HG03064 (cell line): Measurements from ENCODE around the gene KLF15.

Experiments used
- ATAC-seq: cut with Tn5 transposase; IDR thresholded peaks from one replicate; pipeline ENCODE4 v1.9.1; 2021; ENCODE audit warnings: low read depth; ENCODE audit not compliant: unreplicated experiment

The KLF15 gene

DNA sequence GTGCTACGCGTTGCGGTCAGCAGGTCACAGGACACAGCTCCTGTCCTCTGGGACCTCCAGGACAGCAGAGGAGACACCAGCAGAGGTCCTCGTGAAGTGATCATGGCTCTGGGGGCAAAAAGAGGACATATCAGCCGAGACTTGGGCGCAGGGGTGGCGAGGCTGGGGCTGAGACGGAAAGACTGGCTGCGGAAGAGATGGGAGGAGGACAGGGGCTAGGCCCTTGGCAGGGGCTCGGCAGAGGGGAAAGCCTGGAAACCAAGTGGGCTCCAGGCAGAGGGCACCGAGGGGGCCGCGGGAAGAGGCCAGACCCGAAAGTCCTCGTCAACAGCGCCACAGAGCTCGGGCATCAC is 32.6 kb upstream of the KLF15 start:
- ATAC-seq: no peak

DNA sequence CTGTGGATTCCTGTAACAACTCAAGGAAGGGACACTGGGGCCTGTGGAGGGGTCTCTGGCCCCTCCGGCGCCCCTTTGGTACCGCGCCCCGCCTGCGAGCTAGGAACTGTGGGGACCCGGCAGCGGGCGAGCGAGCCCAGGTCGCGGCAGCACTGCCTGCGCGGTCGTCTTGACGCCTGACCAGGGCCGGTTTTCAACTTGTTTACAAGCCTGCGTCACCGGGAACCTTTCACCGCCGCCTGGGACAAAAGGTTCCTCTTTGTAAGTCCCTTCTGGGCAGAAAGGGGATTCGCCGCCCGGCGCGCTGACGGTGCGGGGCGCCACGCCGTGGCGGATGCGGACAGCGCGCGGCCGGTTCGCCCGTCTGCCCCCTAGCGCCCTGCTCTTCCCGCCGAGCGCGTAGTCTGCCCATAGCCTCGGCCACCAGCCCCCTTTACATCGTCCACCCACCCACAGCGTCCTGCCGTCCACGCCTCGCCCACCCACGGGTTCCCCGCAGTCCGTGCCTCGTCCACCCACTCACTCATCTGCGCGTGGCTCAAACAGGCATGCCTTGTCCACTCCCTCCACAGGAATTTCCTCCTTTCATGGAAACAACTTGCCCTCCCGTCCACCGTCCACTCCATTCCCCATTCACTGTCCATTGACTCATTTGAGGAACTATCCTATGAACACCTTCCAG is 32.0 kb upstream of the KLF15 start:
- no peak for ATAC-seq

DNA sequence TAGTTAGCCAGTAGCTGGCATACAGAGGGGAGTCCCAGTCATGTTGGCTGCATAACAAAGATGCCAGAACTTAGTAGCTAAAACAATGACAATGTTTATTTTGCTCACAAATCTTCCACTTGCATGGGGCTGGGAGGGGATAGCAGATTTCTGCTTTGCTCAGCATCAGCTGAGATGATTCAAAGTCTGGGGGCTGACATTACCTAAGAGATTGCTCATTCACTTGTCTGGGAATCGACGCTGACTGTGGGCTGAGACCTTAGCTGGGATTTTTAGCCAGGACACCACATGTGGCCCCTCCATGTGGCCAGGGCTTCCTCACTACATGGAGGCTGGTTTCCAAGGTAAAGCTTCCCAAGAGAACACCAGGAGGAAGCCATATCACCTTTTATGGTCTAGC is 24.8 kb upstream of the KLF15 start:
- no peak for ATAC-seq

DNA sequence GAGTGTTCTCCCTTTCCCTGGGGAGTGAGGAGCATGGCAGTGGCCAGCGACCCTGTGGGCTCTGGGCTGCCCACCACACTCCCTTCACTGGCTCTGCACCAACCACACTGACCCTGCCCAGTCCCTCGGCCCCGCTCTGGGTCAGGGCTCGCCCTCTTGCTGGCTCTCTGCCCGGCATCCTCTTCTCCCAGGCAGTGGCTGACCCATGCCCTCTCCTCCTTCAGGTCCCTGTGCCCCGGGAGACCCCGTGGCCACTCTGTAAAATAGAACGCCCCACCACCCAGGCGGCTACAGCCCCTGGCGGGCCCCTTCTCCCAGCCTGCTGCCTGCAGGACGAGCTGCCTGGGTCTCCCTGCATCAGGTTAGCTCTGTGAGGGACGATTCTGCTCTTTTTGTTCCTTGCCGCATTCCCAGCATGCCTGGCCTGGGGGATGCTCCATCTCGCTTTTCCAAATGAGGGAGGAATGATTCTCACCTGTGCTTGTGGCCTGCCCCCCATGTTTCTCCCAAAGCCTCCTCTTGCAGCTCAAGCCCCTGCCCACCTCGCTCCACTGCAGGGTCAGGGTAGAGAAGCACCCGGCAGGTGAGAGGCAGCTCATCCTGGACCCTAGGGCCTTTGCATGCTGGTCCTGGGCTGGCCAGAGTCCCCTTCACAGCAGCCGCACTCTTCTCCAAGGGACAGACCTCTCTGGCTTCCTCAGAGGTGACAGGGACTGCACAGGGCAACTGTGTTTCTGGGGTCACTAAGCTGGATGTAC is 23.0 kb upstream of the KLF15 start:
- no peak for ATAC-seq

DNA sequence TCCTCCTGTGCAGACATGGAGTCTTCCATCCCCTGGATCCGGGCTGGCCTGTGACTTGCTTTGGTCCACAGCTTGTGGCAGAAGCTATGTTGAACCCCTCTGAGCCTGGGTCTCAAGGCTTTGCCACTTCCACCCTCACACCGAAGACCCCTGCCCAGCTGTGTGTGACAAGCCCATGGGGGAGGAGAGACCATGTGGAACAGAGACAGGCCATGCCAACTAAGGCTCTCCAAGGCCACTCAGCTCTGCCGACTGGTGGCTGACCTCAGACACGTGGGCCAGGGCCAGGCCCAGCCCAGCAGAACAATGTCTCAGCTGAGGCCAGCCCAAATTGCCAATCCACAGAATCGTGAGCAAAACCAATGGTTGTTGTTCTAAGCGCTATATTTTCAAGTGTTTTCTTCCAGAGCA is 21.1 kb upstream of the KLF15 start:
- ATAC-seq: no peak

DNA sequence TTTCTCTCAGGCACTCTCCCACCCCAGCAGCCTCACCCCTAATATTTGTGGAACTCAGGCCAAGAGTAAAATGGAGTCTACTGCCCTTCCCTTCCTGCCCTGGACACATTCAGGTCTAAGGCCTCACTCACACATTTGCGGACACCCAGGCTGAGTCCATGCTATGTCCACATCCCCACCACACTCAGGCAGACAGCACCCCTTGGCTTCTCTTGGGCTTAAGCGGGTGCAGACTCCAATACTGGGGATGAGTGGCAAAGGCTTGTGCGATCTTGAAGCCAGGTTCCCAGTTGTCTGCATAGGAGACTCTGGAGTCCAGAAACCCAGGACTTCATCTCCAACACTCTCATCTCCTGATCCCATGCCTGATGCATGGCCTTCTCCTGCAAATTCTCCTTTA is 20.0 kb upstream of the KLF15 start:
- ATAC-seq: no peak

DNA sequence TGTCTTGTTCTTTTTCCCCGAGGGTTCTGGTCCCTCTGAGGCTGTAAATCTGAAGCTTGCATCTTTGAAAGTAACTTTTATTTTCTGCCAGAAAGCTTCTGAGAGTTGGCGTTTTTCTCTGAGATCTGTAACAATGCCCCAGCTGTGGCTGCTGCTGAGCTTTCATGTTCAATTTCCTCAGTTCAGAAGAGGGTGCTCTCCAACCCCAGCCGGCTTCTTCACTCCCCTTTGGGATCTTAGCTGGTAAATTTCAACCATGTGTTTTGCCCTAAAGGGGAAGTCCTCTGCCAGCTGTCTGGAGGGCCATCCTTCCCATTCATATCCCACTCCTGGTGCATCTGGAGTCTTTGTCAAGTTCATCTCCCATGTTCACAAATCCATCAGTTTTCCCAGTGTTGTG is 19.2 kb upstream of the KLF15 start:
- no peak for ATAC-seq

DNA sequence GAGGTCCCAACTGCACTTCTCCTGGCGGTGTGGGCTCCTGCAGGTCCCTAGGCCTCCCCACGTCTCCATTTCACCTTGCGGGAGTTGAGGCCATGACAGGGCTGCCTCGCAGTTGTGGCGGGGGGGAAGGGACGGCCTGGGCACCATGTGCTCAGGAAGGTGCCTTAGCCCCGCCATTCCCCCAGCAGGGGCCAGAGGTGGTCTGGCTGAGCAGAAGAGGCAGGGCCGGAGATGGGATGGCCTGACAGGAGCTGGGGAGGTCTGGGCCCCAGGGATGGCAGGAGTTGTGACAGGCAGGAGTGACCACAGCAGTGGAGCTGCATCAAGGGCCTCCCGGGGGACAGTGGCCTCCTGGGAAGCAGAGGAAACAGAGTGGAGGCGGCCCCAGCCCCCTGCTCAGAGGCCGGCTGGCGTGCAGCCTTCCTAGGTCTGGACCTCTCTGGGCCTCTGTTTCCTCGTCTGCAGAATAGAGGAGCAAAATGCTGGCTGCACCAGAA is 18.7 kb upstream of the KLF15 start:
- no peak for ATAC-seq

DNA sequence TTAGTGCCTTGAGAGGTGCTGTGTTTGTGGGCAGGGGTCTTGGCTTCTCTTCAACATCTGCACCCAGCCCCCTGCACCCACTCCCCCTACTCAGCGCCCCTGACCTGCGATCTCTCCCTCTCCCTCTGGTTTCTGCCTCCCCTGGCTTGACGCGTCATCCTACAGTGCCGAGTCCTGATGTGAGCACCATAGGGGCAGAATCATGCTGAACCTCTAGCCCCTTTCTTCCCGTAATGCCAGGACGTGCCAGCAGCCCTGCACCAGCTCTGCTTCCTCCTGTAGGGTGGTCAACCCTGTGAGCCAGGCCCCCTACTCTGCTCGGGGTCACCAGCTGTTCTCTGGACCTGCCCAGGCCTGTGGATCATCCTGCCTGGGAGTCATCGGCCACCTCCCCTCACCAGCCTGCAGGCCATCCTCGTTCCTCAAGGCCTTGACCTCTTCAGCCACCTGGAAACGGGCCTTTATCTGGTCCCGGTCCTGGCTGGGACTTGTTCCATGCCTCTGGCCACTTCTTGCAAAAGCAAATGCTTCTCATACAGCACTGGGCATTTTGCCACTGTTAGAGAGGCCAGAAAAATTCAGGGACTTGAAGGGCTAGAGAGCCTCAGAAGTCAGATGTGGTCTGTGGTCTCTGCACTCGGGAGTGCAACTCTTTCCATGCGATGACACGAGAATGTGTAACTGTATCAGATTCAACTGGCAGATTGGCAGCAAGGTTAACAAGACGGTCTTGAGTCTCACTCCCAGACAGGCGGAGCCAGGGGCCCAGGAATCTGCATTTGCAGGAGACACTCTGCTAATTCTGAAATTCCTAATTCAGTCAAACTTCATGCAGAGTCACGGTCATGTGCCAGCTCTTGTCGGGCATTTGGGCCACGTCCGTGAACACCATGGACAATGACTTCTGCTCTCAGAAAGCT is 16.7 kb upstream of the KLF15 start:
- ATAC-seq: no peak

DNA sequence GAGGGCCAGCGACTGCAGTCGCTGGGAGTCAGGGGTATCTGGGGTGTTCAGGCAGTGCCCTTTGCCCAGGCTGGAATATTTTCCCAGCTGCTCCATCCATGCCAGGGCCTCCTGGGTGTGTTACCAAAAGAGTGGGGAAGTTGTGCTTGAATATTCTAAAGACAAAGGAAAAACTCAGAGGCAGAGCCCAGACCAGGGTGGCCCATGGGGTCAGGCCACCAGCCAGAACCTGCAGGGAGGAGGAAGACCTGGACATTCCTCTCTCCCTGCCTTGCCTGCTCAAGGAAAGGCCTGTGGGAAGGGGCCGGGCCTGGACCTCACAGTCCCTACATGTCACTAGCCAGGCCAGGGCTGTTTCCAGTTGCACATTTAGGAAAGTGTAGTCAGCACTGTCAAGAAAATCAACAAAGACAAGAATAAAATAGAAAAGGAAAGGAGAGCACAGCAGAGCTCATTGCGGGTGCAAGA is 16.0 kb upstream of the KLF15 start:
- no peak for ATAC-seq

DNA sequence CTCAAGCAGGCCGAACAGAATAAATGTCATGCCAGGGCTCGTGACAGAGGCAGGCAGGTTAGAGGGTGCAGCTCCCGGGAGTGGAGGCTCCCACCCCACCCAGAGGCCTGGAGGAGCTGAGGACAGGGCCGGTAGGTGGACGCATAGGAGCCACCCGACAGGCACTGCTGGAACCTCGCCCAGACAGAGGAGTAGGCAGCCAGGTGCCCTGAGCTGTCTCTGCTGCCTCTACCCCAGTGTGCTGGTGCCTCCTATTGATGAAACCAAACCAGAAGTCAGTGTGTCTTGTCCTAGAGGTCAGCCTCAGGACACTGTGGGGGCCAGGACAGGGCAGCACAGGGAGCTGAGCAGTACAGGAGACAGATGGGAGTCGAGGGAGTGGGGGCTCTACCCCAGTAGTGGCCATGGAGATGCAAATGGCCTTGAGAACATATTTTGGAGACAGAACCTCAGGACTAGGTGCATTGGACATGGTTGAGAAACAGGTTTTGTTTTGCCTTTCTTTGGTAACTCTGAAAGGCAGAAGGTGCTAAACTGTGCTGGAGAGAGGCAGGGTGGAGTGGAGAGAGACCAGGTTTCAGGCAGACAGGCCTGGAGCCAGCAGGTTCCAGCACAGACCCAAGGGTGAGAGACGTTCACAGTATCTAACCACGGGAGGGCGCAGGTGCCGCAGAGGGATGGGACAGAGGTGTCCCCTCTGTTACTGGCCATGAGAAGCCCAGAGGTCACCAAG is 15.4 kb upstream of the KLF15 start:
- no peak for ATAC-seq

DNA sequence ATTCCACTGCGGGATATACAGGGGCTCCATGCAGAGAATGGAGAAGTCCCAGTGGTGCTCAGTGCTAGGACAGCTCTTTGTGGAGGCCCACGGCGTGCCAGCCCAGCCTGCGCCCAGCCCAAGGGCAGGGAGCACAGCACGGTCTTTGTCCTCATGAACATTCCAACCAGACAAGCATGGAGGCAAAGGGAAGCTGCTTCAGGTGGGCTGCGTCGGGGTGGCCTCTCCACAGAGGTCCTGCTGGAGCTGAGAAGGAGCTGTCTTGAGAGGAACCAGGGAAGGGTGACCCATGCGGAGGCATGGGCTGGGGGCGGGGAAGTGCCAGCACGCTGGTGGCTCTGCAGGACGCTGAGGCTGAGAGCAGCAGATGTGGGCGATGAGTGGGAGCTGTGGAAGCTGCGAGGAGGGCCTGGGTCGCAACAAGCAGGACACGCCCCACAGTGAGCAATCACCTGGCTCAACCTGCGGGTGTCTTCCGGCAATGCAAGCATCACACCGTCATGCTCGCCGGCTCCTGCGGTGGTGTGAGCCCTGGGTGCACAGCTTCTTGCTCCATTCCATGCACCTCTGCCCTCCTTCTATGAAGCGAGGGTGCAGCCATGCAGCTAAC is 14.0 kb upstream of the KLF15 start:
- ATAC-seq: no peak

DNA sequence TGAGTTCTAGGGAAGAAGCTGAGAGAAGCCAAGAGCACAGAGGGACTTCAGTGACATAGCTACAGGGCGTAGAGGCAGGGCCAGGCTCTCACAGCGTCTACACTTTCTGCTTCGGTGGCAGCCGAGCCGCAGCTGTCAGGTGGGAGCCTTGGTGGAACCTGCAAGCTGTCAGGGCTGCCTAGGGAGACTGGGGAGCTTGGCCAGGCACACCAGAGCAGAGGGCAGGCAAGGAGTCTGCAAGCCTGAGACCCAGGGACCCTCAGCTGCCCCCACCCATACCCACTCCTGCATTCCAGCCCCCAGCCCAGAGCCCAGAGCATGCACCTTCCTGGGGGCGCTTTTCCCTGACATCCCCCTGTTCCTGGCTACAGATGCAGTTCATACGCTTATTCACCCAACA is 13.4 kb upstream of the KLF15 start:
- no peak for ATAC-seq

DNA sequence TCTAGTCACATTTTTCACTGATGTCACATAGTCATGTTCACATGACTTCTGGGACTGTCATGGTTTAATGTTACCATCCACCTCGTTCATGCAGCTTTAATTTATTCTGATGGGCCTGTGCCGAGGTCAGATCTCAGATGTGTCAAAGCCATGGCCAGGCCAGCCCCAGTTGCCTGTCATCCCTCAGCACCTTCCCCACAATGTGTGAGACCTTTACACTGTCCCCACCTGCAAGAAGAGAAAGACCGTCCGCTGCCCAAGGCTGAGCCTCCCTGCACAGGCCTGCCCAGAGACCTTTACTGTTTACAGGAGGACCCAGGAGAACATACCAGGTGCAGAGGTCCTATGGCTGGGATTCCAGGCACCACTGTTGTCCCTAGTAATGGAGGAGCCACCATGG is 12.8 kb upstream of the KLF15 start:
- ATAC-seq: no peak

DNA sequence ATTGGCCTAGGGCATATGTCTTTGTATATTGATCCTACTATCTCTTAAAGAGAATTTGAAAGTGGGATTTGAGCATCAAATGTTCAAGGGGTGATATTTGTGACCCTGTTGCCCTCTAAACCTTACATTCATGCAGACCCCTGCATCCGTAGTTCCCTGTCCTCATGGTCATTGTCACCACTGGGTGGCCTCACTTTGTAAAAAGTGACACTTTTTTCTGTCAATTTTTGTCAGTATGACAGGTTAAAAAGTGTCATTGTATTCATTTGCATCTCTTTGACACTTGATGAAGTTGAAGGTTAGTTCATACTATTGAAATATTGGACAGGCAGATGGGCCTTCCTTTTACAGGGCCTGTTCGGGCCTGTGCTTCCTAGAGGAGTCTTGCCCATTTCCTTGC is 12.3 kb upstream of the KLF15 start:
- no peak for ATAC-seq

DNA sequence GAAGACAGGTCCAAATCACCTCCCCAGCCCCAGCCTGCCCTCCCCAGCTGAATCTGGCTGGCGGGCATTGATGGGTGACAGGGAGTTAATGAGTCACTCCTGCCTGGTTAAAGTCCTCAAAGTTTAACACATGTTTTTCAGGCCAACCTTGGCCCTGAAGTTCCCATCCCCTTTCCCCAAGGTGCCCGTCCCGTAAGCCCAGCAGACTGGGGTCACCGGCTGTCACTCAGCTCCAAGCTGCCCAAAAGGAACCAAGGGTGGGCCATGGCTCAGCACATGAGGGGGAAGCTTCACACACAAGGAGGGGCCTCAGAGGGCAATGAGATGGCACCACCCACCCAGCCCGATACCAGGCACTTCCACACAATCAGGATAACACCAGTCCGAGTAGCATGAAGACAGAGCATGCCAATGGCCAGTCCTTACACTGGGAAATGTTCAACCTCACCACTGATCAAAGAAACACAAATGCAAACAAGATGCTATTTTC is 10.2 kb upstream of the KLF15 start:
- ATAC-seq: no peak

DNA sequence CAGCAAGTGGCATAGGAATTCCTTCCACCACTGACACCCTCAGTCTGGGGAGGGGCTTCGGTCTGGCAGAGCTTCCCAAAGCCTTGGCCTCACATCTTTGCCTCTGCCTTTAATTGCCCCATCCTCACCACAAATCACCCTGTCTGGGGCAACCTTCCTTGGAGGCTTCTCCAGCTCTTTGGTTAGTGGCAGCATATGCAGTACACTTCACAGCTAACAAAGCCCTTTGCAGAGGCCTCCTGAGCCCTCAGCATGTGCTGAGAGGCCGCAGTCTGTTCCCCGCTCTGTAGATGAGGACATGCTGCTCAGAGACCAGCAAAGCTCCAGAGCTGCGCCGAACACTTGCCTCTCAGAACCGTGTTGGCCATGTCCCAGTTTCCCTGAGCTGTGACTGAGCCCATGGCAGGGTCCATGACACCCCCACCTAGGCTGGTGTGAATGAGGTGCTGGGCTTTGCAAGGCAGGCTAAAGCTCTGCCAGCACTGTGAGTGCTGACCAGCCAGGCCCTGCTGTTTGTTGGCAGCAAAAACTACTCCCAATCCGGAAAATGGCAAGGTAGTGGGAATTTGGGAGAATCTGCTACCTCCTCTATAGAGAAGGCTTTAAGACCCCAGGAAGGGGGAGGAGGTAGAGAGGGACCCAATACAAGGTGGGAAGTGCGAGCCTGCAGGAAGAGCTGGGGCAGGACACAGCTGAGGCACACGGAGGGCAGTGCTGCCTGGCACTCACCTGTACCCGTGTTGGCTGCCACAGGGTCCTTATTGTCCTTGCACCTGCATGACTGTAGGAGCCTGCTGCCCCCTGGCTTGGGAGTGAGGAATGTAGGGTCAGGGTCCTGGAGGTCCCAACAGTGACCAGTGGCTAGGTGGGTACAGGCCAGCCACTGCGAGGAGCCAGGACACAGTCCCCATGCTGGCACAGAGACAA is 8.4 kb upstream of the KLF15 start:
- no peak for ATAC-seq

DNA sequence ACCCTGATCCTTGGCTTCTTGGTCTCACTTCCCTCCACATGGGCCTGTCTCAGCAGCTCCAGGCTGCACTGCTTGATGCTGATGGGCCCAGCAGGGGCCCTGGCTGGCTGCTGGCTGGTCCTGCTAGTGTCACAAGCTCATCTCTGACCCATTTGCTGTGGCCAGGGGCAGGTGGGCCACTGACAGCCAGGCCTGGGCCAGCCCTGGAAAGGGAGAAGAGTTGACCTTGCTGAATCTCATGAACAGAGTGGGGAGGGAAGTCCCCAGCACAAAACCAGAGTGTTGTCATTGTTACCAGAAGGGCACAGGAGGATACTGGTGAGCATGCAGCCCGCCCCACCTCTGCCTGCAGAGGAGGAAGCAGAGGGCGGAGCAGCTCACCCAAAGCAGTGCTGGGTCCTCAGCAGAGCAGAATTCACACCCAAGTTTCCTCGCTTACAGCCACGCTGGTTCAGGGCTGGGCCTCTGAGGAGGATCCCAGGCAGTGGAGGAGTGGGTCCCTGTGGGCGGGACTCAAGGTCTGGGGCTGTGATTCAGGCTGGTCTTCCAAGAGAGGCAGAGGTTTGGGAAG is 7.6 kb upstream of the KLF15 start:
- ATAC-seq: no peak
